ENCODE results near the gene SPATS1. TPM values are rescaled to one million over a fixed set of nuclear protein-coding genes. Genes with fewer than 3 reads are reported as not detected.
A peak's percentile ranks its signal among the peaks of the same experiment; 100 is the strongest.

Gene SPATS1
- total and polyA plus RNA-seq, 2 of the 13 experiments (the other 11 are each of a cell fraction or from before 2014, with no cell fraction given), result not detected

DNA sequence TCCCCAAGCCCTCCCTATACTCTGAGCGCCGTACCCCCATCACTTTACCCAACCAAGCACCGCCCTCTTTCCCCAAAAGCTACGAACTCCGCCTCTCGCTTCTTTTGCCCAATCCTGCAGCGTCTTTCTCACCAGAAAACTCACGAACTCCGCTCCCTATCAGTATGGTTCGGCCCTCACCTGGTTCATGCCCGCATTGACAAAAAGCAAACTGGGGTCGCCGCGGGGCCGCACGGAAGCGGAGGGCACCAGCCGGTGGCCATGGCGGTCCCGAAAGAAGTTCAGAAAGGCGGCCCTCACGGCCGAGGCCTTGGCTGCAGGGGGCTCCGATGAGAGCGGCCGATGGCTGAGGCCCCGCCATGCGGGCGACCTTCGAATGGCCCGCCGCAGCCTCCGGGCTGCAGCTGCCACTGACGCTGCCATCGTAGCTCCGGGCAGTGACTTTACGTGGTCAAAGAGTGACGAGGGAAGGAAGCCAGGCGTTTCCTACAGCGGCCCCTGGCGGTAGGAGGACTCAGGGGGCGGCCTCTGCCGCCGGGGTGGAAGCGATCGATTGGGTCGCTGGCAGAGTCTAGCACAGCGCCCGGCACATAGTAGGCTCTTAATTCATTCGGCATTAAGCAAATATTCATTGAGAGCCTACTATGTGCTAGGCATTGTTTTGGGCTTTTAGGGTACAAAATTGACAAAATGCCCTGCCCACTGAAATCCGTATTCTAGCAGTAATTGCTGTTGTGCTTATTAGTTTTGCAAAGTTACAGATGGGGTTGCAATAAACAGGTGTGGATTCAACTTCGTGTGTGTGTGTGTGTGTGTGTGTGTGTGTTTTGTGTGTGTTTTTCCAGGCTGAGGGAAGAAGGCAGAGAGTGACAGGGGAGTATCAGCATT lies 29.3 kb upstream of the SPATS1 start, which contains the start of gene AARS2 (continued):
- TF ChIP-seq, protein P1, sequence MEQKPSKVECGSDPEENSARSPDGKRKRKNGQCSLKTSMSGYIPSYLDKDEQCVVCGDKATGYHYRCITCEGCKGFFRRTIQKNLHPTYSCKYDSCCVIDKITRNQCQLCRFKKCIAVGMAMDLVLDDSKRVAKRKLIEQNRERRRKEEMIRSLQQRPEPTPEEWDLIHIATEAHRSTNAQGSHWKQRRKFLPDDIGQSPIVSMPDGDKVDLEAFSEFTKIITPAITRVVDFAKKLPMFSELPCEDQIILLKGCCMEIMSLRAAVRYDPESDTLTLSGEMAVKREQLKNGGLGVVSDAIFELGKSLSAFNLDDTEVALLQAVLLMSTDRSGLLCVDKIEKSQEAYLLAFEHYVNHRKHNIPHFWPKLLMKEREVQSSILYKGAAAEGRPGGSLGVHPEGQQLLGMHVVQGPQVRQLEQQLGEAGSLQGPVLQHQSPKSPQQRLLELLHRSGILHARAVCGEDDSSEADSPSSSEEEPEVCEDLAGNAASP (CRISPR knock-in tag; IDR thresholded peaks at IDR 0.05; ENCODE audit: borderline replicate concordance), result peak; percentile 85
- TF ChIP-seq ZNF891 (CRISPR knock-in tag; IDR thresholded peaks at IDR 0.05) (peak; percentile 98), ZBTB7A (CRISPR knock-in tag; IDR thresholded peaks at IDR 0.05) (peak; percentile 15; the same call in 1 of the 2 replicates), ZNF607 (CRISPR knock-in tag; IDR thresholded peaks at IDR 0.05; ENCODE audit: borderline replicate concordance) (peak; percentile 94), NAIF1 (CRISPR knock-in tag; IDR thresholded peaks at IDR 0.05; ENCODE audit: borderline replicate concordance) (peak; percentile 95), POLR2A (IDR thresholded peaks at IDR 0.05; ENCODE audit: insufficient read depth in 1 of 2, low read depth in 2 of 2, low read length in 2 of 2) (peak; percentile 94 to 99), KMT2B (CRISPR knock-in tag; IDR thresholded peaks at IDR 0.05) (peak; percentile 98), RARG (CRISPR knock-in tag; IDR thresholded peaks at IDR 0.05; ENCODE audit: low read depth) (peak; percentile 84; the same call in 1 of the 2 replicates), CBFB (CRISPR knock-in tag; IDR thresholded peaks at IDR 0.05) (peak; percentile 95), HOXA3 (CRISPR knock-in tag; IDR thresholded peaks at IDR 0.05) (peak; percentile 98), ZSCAN12 (CRISPR knock-in tag; IDR thresholded peaks at IDR 0.05) (peak; percentile 87), SNAI1 (CRISPR knock-in tag; IDR thresholded peaks at IDR 0.05; ENCODE audit: borderline replicate concordance) (peak; percentile 69; the same call in 1 of the 2 replicates), MIXL1 (CRISPR knock-in tag; IDR thresholded peaks at IDR 0.05) (peak; percentile 85), ZNF850 (CRISPR knock-in tag; conservative IDR thresholded peaks at IDR 0.05) (peak; percentile 40; the same call in 1 of the 2 replicates), NFIC (IDR thresholded peaks at IDR 0.05; ENCODE audit: low read length) (peak; percentile 50; the same call in 1 of the 2 replicates), ZNF501 (CRISPR knock-in tag; IDR thresholded peaks at IDR 0.05) (peak; percentile 99), RBM39 (IDR thresholded peaks at IDR 0.05; ENCODE audit: low read depth, low read length, poor library complexity, severe bottlenecking) (peak; percentile 81)
- TF ChIP-seq, protein P2, sequence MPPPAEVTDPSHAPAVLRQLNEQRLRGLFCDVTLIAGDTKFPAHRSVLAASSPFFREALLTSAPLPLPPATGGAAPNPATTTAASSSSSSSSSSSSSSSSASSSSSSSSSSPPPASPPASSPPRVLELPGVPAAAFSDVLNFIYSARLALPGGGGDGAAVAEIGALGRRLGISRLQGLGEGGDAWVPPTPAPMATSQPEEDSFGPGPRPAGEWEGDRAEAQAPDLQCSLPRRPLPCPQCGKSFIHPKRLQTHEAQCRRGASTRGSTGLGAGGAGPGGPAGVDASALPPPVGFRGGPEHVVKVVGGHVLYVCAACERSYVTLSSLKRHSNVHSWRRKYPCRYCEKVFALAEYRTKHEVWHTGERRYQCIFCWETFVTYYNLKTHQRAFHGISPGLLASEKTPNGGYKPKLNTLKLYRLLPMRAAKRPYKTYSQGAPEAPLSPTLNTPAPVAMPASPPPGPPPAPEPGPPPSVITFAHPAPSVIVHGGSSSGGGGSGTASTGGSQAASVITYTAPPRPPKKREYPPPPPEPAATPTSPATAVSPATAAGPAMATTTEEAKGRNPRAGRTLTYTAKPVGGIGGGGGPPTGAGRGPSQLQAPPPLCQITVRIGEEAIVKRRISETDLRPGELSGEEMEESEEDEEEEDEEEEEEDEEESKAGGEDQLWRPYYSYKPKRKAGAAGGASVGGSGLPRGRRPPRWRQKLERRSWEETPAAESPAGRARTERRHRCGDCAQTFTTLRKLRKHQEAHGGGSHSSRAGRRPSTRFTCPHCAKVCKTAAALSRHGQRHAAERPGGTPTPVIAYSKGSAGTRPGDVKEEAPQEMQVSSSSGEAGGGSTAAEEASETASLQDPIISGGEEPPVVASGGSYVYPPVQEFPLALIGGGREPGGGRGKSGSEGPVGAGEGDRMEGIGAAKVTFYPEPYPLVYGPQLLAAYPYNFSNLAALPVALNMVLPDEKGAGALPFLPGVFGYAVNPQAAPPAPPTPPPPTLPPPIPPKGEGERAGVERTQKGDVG (CRISPR knock-in tag; IDR thresholded peaks at IDR 0.05; ENCODE audit: borderline replicate concordance), result peak; percentile 95; the same call in 1 of the 2 replicates
- TF ChIP-seq, protein P3, sequence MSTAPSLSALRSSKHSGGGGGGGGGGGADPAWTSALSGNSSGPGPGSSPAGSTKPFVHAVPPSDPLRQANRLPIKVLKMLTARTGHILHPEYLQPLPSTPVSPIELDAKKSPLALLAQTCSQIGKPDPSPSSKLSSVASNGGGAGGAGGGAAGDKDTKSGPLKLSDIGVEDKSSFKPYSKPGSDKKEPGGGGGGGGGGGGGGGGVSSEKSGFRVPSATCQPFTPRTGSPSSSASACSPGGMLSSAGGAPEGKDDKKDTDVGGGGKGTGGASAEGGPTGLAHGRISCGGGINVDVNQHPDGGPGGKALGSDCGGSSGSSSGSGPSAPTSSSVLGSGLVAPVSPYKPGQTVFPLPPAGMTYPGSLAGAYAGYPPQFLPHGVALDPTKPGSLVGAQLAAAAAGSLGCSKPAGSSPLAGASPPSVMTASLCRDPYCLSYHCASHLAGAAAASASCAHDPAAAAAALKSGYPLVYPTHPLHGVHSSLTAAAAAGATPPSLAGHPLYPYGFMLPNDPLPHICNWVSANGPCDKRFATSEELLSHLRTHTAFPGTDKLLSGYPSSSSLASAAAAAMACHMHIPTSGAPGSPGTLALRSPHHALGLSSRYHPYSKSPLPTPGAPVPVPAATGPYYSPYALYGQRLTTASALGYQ (CRISPR knock-in tag; IDR thresholded peaks at IDR 0.05), result peak; percentile 96
- TF ChIP-seq, protein P4, sequence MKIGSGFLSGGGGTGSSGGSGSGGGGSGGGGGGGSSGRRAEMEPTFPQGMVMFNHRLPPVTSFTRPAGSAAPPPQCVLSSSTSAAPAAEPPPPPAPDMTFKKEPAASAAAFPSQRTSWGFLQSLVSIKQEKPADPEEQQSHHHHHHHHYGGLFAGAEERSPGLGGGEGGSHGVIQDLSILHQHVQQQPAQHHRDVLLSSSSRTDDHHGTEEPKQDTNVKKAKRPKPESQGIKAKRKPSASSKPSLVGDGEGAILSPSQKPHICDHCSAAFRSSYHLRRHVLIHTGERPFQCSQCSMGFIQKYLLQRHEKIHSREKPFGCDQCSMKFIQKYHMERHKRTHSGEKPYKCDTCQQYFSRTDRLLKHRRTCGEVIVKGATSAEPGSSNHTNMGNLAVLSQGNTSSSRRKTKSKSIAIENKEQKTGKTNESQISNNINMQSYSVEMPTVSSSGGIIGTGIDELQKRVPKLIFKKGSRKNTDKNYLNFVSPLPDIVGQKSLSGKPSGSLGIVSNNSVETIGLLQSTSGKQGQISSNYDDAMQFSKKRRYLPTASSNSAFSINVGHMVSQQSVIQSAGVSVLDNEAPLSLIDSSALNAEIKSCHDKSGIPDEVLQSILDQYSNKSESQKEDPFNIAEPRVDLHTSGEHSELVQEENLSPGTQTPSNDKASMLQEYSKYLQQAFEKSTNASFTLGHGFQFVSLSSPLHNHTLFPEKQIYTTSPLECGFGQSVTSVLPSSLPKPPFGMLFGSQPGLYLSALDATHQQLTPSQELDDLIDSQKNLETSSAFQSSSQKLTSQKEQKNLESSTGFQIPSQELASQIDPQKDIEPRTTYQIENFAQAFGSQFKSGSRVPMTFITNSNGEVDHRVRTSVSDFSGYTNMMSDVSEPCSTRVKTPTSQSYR (CRISPR knock-in tag; IDR thresholded peaks at IDR 0.05; ENCODE audit: borderline replicate concordance), result peak; percentile 64; the same call in 1 of the 2 replicates

All from HepG2 (cell line).